HG03139 (cell line): Measurements from ENCODE around the gene EPHB1.

Experiments
- ATAC-seq: cut with Tn5 transposase; IDR thresholded peaks from one replicate; pipeline ENCODE4 v1.9.1; 2021; ENCODE audit not compliant: unreplicated experiment

The EPHB1 gene

GRCh38 chr3:134807189-134807588 is 12.1 kb downstream of the EPHB1 start:
- ATAC-seq = no peak

GRCh38 chr3:134808835-134809234 is 13.8 kb downstream of the EPHB1 start:
- no peak for ATAC-seq

- ATAC-seq = no peak
Measured at GRCh38 chr3:134809427-134810051, 14.5 kb downstream of the EPHB1 start.

DNA sequence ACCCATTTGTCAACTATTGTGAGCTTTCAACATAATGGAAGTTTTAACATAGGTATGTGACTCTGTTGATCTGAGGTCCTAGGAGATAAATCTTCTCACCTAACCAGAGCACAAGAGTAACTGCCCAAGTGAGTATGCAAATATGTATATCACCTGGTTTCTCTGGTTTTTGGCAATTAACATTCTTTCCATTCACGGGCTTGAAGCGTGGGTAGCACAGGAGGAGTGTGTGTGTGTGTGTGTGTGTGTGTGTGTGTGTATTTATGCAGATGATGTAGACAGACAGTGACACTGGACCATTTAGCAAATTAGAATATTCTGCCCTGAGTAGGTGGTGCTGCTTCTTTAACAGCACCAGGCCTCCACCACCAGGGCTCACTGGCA is 15.0 kb downstream of the EPHB1 start:
- ATAC-seq = no peak

DNA sequence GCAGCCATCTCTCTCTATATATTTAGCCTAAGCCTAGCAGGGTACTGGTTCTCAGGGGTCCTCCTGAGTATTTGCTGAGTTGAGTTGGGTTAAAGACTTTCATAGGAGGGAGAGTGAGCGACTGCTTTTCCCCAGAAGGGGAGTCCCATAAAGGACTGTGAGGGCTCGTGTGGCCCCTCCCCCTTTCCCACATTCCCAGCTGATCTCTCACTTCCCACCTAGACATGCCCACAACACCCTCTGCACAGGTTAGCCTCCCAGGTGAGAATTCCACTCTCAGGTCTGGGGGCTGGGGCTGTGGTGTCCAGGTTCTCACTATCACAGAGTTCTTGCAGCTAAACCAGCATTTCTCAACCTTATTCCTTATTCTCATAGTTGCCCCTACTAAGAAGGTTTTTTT is 15.8 kb downstream of the EPHB1 start:
- ATAC-seq = no peak

- no peak for ATAC-seq
Measured at GRCh38 chr3:134813618-134814017, 18.6 kb downstream of the EPHB1 start.

GRCh38 chr3:134815519-134815918 is 20.5 kb downstream of the EPHB1 start:
- no peak for ATAC-seq

DNA sequence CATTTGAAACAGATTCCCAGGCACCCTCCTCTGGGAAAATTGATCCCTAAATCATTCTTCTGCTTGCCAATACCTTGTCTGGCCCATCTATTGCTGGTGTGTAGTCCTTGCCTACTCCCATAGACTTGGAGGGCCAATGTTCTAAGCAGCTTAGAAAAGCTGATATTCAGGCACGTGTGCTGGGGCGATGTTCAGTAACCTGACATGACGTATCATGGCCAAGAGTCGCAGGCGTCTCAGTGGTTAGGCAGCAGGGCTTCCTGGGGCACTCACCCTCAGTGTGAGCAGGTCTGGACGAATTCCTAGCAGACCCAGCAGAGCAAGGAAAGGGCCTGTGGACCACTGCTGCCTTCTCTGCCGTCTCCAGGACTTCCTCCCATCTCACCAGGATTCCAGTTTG is 21.6 kb downstream of the EPHB1 start:
- ATAC-seq = no peak

DNA sequence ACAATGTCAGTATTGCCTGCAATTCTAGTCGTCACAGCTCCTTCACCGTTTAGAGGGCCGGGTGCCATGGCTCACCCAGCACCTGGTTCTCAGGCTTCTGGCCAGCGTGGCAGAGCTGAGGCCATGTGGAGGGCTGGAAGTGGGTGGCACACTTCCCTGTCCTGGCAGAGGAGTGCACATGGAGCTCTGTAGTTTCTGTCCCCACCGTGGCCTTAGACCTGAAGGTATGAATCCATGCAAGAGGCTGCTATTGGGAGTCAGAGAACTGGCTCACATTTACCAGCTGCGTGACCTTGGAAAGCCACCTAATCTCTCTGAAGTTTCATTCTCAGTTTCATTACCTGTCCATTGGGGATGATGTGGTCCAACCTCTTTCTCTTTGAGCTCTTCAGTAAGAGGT is 22.2 kb downstream of the EPHB1 start:
- peak; percentile 86 for ATAC-seq

- no peak for ATAC-seq
Measured at GRCh38 chr3:134820994-134821393, 25.9 kb downstream of the EPHB1 start.

DNA sequence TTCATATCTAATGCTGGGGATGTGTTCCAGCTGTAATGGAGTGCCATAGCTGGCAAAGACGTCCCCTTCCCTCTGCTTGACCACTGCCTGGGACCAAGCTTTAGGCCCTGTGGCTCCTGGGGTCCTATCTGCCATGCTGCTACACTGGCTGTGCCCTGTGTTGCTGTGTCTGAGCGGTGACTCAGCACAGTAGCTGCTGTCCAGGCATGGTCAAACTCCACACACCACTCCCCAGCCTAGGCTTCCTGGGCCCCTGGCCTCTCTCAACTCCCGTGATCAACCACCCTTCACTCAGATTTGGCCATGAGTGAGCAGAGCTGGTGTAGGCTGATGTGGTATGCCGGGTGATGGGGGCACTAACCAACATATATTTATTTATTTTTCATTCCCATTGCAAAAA is 27.0 kb downstream of the EPHB1 start:
- ATAC-seq = no peak

DNA sequence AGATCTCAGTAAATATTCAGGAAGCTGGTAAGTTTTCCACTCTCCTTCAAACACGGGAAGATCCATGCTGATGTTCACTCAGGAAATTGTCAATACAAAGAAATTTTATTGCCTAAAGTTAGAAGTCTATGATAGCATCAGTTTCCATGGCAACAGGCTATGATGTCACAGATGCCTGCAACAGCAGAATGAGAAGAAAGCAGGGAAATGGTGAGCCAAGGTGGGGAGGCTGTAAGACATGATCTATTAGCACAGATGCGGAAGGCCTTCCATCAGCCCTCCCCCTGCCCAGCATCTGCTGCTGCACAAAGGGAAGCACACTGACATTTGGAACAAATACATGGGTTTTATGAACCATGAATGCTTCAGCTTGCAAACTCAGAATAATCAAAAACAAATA is 28.6 kb downstream of the EPHB1 start:
- no peak for ATAC-seq

- no peak for ATAC-seq
Measured at GRCh38 chr3:134824791-134825190, 29.7 kb downstream of the EPHB1 start.

DNA sequence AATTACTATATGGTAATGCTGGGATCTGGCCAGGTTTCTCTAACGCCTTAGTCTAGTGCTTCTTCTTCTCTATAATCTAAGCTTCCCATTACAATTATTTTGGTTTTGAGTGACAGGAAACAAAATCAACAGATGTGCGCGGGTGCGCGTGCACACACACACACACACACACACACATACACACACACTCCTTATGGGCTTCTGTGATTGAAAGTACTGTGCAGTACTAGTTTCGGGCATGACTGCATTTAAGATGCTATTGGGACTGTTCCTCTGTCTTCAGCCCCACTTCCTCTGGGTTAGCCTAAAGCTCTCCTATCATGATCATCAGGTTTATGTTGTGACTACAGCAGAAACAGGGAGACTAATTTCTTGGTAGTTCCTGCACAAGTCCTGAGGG is 32.2 kb downstream of the EPHB1 start:
- no peak for ATAC-seq

DNA sequence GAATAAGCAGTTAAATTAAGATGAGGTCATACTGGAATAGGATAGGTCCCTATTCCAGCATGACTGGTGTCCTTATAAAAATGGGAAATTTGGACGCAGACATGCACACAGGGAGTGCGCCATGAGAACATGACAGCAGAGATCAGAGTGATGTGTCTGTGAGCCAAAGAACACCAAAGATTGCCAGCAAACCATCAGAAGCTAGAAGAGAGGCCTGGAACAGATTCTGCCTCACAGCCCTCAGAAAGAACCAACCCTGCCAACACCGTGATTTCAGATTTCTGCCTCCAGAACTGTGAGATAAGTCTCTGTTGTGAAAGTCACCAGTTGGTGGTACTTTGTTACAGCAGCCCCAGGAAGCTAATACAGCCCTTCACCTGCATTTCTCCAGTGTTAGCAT is 34.7 kb downstream of the EPHB1 start:
- no peak for ATAC-seq

DNA sequence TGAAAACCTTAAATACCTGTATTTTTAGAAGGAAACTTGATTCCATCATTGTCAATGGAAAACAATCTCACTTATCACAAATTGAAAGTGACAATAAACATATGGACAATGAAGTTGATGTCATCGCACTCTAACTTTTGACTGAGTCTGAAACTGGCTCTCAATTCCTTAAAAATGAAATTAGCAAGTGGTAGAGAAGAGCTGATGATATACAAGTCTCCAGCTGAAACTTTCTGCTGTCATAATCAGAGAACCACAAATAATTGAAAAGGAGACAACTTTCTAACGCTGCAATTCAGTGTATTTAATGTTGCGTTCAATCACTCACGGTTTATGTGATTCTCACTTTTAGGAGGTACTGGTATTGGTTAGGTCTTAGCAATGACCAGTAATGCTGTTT is 37.5 kb downstream of the EPHB1 start:
- ATAC-seq = no peak

DNA sequence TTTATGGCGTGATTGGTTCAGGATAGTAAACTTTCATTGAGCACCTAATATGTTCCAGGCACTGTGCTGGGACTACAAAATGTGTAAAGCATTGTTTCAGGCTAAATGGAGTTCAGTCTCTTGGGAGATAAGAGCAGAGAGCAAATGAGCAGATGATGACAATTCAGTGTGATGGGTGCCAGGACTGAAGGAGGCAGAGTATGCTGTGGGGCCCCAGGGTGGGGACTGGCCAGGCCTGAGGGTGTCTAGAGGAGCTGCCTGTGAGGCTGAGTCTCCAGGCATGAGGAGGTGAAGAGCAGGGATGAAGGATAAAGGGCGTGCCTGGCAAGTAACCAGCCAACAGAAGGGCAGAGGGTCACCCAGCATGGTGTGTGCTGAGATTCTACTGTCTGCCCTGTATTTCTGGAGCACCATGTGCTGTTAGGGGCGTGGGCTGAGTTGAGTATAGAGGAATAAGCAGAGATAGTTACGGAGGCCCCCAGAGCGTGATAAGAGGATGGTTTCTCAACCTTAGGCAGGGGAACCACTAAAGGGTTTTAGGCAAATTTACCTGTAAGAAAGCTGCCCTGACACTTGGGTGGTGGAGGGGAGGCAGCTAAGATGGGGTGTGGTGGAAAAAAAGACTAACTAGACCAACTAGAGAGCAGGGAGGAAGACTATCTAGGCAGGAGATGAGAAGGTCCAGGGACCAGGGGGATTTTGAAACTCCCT is 38.5 kb downstream of the EPHB1 start:
- ATAC-seq = no peak

DNA sequence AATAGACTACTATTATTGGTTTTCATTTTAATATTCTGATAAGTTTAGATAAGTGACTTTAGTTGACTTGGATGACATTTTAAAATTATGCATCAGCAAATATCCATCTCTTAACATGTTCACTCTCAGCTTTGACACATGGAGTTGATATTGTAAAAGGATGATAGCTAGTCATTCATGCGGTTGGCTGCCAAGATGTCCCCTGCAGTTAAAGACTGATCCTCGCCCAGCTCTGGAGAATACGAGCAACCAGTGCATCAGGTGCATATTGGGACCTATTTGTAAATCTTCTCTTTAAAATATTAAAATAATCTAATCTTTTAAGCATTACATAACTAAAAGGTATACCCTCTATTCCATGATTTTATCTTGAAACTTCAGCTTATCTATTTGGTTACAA is 41.9 kb downstream of the EPHB1 start:
- no peak for ATAC-seq

DNA sequence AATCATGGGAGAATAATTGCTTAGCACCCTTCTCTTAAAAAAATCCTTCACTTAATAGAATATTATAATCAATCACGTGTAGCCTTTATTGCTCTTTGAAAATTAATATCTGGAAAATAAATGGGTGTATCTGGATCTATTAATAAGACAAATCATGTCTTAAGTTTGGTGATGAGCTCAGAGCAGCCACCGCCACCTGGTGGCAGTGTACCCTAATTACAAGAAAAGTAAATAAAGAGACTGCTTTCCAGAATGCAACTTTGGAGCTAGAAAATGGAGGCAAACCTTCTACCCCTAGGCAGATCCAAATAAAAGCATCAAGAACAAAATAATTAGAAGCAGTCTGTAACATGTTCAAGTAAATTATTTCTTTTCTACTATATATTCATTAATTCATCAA is 43.5 kb downstream of the EPHB1 start:
- ATAC-seq = no peak

- ATAC-seq = no peak
Measured at GRCh38 chr3:134839422-134839821, 44.4 kb downstream of the EPHB1 start.

DNA sequence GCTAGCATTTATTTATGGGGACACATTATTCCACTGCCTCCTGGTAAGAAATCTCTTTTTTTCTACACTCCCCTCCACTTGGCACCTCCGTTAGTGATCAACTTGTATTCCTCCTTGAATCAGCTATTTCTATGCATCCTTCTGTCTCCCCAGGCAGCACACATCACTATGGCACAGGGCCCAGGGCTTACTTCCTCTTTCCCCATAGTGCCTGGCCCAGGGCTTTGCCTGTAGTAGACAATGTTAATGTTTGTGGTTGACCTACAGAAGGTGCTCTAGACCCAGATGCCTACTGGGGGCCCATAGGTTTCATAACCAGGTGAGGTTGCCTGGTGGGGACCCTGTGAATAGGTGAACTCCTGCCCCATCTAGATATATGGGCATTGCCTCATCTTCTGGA is 44.9 kb downstream of the EPHB1 start:
- ATAC-seq = peak; percentile 72

DNA sequence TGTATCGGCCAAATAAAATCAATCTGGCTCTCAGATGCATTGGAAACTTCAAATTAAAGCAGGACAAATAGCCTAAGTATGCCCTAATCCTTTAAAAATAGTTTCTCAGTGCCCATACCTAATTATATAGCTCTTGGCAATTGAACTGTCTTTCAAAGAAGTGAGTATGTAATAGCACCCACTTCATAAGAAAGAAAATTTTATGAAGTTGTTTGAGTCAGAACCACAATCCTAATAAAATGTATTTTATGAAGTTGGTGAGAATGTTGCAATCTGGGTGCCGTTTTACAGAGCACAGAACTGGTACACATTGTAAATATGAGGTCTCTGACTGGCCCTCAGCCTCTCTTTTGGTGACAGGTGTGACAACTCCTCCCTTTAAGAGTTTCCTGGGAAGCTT is 45.4 kb downstream of the EPHB1 start:
- ATAC-seq = no peak

GRCh38 chr3:134846084-134846483 is 51.0 kb downstream of the EPHB1 start:
- ATAC-seq = no peak
